Stomach (tissue), 9 donors: ENCODE results near the gene PRSS57. TPM values are rescaled to one million over a fixed set of nuclear protein-coding genes. Genes with fewer than 3 reads are reported as not detected.

Source experiments
- DNase-seq, 2 donors: peaks; one replicate each; pipeline versions ENCODE4 v3.0.0 to v3.0.0-alpha.2; 2013 to 2019
- H3K27ac ChIP-seq, 5 donors: fragments of 200-600 bp in 4 of 5; sonication (generic) in 4 of 5; one replicate each; pipeline ENCODE4 v1.5.1; 2013 to 2019; ENCODE audit warnings: mild to moderate bottlenecking in 1 of 5, moderate library complexity in 1 of 5
- H3K27me3 ChIP-seq, 3 donors: fragments of 200-600 bp; sonication (generic); one replicate each; pipeline ENCODE4 v1.5.1; 2017 to 2019; ENCODE audit warnings: mixed run types in 1 of 3
- H3K36me3 ChIP-seq, 4 donors: fragments of 200-600 bp; sonication (generic); 1 replicate in 3 of 4; 2 replicates in 1 of 4; pipeline ENCODE4 v1.5.1; 2016 to 2019
- H3K4me1 ChIP-seq, 4 donors: fragments of 200-600 bp; sonication (generic); one replicate each; pipeline ENCODE4 v1.5.1; 2016 to 2019
- H3K4me3 ChIP-seq, 4 donors: fragments of 200-600 bp; sonication (generic) in 3 of 4; one replicate each; pipeline ENCODE4 v1.5.1; 2016 to 2019; ENCODE audit warnings: mild to moderate bottlenecking in 1 of 4
- H3K9me3 ChIP-seq, 4 donors: fragments of 200-600 bp; sonication (generic); one replicate each; pipeline ENCODE4 v1.5.1; 2016 to 2019
- CTCF ChIP-seq, 7 experiments: fragments of 450-650 bp in 4 of 7; fragments of 200-600 bp in 3 of 7; sonication (generic) in 3 of 7; IDR thresholded peaks; one replicate each; pipeline ENCODE4 v1.5.1; 2016 to 2019; ENCODE audit warnings: antibody characterized with exemption in 7 of 7, control low read depth in 2 of 7, mild to moderate bottlenecking in 1 of 7
- EP300 ChIP-seq: sonication (generic); formaldehyde crosslinking; IDR thresholded peaks from one replicate; pipeline ENCODE4 v1.6.1; 2017; ENCODE audit warnings: antibody characterized with exemption
- POLR2A ChIP-seq, 4 donors: fragments of 450-650 bp; IDR thresholded peaks; one replicate each; pipeline ENCODE4 v1.6.1; 2016; ENCODE audit warnings: antibody characterized with exemption in 4 of 4, control low read depth in 2 of 4, mild to moderate bottlenecking in 1 of 4, moderate library complexity in 1 of 4
- POLR2AphosphoS5 ChIP-seq, 3 donors: sonication (generic); formaldehyde crosslinking; IDR thresholded peaks; one replicate each; pipeline ENCODE4 v1.6.1; 2016; ENCODE audit warnings: antibody characterized with exemption in 3 of 3
- WGBS, 5 donors: extraction: QIAGEN DNeasy Blood & Tissue Kit in 3 of 5; methylation state at CpG; one replicate each; pipeline versions ENCODE4 v1.1.5 to v1.1.7; 2013 to 2018; 5-methylcytosine and 5-hydroxymethylcytosine counted together
- intact Hi-C: fragments of 100-400 bp; cut with DNase I; formaldehyde crosslinking; loops from one replicate; pipeline ENCODE4 v1.15.1; 2023; ENCODE audit warnings: low total_unique reads
- polyA plus RNA-seq, 3 donors: library from polyadenylated mRNA; stranded (reverse); fragments of 200-250 nt; gene quantifications; one replicate each; pipeline ENCODE4 v1.2.3, GENCODE V29; 2013
- total RNA-seq, 5 donors: library from RNA; depleted of rRNA; stranded (reverse); fragments of >200 nt; gene quantifications; one replicate each; pipeline versions ENCODE4 v1.1.0 to v1.2.3, GENCODE V29; 2014 to 2016
- donor health status: healthy with polysubstance abuse.
- donor health status: Bipolar disorder and iron deficiency.
- donor health status: healthy.

PRSS57 gene
- total and polyA plus RNA-seq, 8 donors: not detected

DNA sequence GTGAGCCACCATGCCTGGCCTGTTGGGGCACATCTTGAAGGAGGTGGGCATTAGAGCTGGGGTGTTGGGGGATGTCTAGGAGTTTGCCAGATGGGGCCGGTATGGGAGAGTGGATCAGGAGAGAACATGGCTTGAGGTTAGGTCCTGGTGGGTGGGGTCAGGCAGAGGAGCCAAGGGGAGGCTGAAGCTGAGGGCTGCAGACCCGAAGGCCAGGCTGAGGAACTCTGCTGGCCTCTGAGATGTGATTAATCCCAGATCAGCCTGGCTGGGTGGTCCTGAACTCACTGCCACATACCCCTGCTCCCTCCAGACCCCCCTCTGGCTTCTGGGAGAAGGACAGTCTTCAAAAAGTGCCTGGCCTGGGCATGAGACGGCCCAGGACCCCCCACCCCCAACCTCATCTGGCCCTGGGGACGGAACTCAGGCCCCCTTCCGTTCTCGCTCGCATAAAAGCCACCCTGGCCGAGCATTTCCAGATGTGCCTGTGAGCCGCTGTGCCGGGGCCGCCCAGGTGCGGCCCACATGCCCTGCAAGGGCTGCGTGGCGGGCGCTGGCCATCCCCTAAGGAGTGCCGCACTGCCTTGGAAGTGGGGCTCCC is 16.4 kb downstream of the PRSS57 start:
- DNase-seq: no peak
- Histone ChIP-seq H3K4me1 (peaks cover 31 to 54% (median 48%) of the 10 kb centered on the region in 4 donors), H3K4me3 (peak overlapping the region in 3 of 4 donors; percentile 59 to 94 (median 72)), H3K27me3 (peaks cover 0 to 39% (median 11%) of the 10 kb centered on the region in 3 donors), H3K9me3 (no peaks in the 10 kb centered on the region), H3K27ac (peak overlapping the region; percentile 88 to 98 (median 91)), H3K36me3 (peaks cover 0 to 9% (median 1%) of the 10 kb centered on the region in 4 donors)
- no peak for TF ChIP-seq POLR2A (IDR thresholded peaks at IDR 0.05)
- TF ChIP-seq EP300: no peak
- TF ChIP-seq POLR2AphosphoS5 (IDR thresholded peaks at IDR 0.05): no peak
- TF ChIP-seq CTCF (IDR thresholded peaks at IDR 0.05): no peak
- intact Hi-C loops: no loop called here
- 89 to 96% (median 91%) methylated on average over 8 to 16 of the region's 16 CpGs for WGBS, 5 donors

GRCh38 chr19:677601-678436 is 17.4 kb downstream of the PRSS57 start:
- H3K4me3 ChIP-seq: peak overlapping the region; percentile 48 to 59 (median 54)
- intact Hi-C loops: no loop called here
- DNase-seq: peak in 1 of 2 donors; percentile 46

DNA sequence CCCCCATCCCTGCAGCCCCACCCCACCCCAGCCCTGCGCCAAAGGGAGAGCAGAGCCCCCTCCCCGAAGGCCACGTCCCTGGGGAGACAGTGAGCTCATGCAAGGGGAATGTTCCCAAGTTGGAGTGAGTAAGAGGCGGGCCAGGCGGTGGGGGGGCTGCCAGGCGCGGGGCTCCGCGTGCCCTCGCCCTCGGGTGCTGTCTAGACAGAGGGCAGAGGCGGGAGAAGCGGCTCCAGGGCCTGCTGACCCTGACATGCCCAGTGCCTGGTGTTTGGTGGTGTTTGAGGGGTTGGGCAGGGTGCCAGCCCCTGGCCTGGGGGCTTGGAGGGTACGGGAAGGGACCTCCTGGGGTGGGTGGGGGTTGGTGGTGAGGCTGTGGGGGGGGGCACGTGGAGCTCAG is 18.1 kb downstream of the PRSS57 start:
- DNase-seq: peak; percentile 43 to 87
- Histone ChIP-seq H3K36me3 (peaks cover 0 to 9% (median 1%) of the 10 kb centered on the region in 4 donors), H3K9me3 (no peaks in the 10 kb centered on the region), H3K4me3 (peak overlapping the region; percentile 48 to 59 (median 54)), H3K4me1 (peaks cover 31 to 54% (median 48%) of the 10 kb centered on the region in 4 donors), H3K27ac (peak overlapping the region; percentile 55 to 98 (median 85)), H3K27me3 (peaks cover 0 to 42% (median 11%) of the 10 kb centered on the region in 3 donors)
- no peak for TF ChIP-seq EP300
- TF ChIP-seq POLR2AphosphoS5 (IDR thresholded peaks at IDR 0.05): peak; percentile 24 to 53 (median 24)
- intact Hi-C loops: no loop called here
- 1 to 10% (median 7%) methylated on average over 8 to 15 of the region's 15 CpGs for WGBS, 5 donors

More at GRCh38 chr19:677601-678436, 17.4 kb downstream of the PRSS57 start:
- Histone ChIP-seq H3K27me3 (peaks cover 0 to 42% (median 11%) of the 10 kb centered on the region in 3 donors), H3K4me1 (peaks cover 31 to 54% (median 48%) of the 10 kb centered on the region in 4 donors), H3K36me3 (peaks cover 0 to 9% (median 1%) of the 10 kb centered on the region in 4 donors), H3K9me3 (no peaks in the 10 kb centered on the region), H3K27ac (peak overlapping the region; percentile 55 to 98 (median 85))
- WGBS, 5 donors: 36 to 49% (median 40%) methylated on average over 8 to 22 of the region's 22 CpGs
- no peak for TF ChIP-seq CTCF (IDR thresholded peaks at IDR 0.05)
- no peak for TF ChIP-seq EP300
- TF ChIP-seq POLR2AphosphoS5 (IDR thresholded peaks at IDR 0.05): no peak
- TF ChIP-seq POLR2A (IDR thresholded peaks at IDR 0.05): no peak

DNA sequence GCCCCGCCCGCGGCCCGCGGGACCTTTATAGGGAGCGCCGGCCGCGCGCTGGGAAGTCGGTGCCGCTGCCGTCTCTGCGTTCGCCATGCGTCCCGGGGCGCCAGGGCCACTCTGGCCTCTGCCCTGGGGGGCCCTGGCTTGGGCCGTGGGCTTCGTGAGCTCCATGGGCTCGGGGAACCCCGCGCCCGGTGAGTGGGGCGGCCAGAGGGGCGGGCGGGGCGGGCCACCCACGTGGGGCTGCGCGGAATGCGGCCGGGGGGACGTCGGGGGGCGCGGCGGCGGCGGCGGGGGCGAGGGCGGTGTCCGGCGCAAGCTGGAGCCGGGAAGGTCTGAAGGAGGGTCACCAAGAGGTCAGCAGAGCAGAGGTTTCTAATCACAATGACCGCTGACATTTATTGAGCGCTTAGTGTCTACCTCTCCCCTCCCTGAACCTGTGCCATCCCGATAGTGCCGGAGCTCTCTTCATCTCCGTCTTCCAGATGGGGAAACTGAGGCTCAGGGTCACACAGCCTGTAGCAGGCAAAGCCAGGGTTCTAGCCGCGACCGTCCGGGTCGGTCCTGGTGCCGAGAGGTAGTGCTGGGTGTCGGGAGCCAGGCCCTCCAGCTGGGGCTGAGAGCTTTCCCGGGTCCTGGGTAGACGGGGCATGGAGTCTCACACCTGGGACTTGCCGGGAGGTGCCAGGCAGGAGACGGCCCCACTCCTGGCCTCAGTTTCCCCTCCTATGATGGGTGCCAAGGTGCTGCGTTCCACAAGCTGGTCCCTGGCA is 18.7 kb downstream of the PRSS57 start, which contains the start of gene FSTL3:
Gene FSTL3 (plus strand): TSS at position 54 of the 767 bp plus-strand sequence. CDS start 32 bp downstream, at position 86.
- WGBS, 5 donors: 0 to 6% (median 4%) methylated on average over 16 to 63 of the region's 63 CpGs
- peaks cover 31 to 53% (median 48%) of the 10 kb centered on the region in 4 donors for H3K4me1 ChIP-seq
- DNase-seq: peak in 1 of 2 donors; percentile 73
- H3K9me3 ChIP-seq: no peaks in the 10 kb centered on the region
- intact Hi-C loops: no loop called here
- peak within 1 kb of the TSS; percentile 48 to 59 (median 54) for H3K4me3 ChIP-seq
- peak within 1 kb of the TSS; percentile 57 to 98 (median 85) for H3K27ac ChIP-seq
- peaks cover 0 to 5% (median 0%) of the 10 kb centered on the region in 4 donors for H3K36me3 ChIP-seq
- TF ChIP-seq POLR2AphosphoS5 (IDR thresholded peaks at IDR 0.05) (peak; percentile 37 to 64 (median 49)), CTCF (IDR thresholded peaks at IDR 0.05) (no peak), POLR2A (IDR thresholded peaks at IDR 0.05) (no peak)
- peaks cover 0 to 42% (median 11%) of the 10 kb centered on the region in 3 donors for H3K27me3 ChIP-seq
